HG03460 (cell line): ENCODE measurements around the gene LMNTD1.
A peak's percentile ranks its signal among the peaks of the same experiment; 100 is the strongest.

ENCODE experiments used
- ATAC-seq: cut with Tn5 transposase; IDR thresholded peaks from one replicate; pipeline ENCODE4 v1.9.1; 2021; ENCODE audit not compliant: unreplicated experiment

Gene LMNTD1

DNA sequence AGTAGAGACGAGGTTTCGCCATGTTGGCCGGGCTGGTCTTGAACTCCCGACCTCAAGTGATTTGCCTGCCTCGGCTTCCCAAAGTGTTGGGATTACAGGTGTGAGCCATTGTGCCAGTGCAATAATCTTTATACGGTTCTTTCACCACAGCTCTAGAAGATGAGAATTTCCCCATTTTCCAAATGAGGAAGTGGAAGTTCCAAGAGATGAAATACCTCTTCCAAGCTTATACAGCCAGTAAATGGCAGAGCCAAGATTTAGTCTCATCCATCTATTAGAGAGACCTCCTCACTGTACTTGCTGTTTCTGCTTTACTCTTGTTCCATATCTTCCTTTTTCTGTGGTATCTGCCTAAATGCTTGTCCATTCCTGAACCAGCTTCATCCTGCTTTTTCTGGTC lies 3.1 kb upstream of the LMNTD1 start:
- ATAC-seq: no peak

DNA sequence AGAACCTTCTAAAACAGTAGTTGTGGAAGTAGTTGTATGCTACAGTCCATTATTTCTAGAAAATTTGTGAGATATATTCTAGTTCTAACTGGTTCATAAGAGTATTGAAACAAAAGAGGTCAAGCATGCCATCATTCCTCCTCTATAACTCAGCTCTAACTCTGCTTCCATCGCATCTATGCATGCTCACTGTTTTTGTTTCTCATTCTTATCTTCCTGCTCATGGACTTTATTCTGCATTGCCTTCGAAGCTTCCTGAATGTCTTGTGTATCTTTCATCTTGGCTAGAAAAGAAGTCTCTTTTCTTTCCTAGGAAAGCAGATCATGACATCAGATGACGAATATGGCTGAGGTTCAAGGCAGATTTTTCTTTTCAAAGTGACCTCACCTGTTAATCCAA lies 402 bp downstream of the LMNTD1 start:
- no peak for ATAC-seq

DNA sequence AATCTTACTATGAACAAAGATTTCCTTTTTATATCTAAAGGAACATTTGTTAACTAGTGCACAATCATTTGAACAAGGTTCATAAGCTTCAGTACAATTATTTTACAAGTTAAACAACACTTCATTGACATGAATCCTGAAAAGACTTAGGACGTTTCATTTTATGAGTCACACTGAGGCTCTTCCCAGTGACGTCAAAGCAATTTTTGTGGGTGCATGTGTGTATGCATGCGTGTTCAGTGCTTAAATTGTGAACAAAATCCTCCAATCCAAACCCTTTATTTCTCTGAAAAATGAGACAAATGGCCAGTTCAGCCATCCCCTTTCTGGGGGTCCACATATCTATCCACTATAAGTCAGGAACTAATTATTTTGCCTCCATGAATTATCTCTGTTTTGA lies 2.9 kb downstream of the LMNTD1 start:
- ATAC-seq: no peak

DNA sequence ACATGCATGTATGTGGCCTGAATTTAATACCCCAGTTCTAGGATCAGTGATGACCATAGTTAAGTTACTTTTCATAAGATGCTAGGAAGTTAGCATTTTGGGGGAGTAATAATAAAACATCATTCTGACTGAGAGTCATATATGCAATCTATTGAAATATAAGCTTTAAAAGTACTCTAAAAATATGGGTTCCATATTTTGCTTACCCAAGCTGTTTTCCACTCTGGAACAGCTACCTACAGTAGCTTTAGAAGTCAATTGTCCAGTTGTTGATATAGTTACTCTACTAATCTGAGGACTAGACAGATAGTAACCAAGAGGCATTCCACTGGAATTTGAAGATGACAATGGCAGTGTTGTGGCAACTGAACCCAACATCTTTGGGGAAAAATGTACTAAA lies 4.0 kb downstream of the LMNTD1 start:
- no peak for ATAC-seq

DNA sequence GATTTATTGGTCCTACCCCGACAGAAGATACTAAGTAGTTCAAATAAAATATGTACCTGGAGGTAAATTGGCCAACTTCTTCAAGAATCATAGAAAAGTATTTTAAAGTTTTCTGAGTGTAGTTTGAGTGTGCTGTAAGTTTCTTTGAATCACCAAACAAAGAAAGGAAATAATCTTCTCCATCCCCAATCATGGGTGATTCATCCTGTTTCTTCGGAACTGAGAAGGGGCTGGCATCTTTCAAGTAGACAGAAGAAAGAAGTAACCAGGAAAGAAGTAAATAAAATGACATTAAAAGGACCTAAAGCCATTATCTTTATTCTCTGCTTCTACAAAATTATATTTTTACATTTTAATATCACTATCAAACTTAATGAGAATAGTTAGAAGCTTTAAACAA lies 6.8 kb downstream of the LMNTD1 start:
- no peak for ATAC-seq

DNA sequence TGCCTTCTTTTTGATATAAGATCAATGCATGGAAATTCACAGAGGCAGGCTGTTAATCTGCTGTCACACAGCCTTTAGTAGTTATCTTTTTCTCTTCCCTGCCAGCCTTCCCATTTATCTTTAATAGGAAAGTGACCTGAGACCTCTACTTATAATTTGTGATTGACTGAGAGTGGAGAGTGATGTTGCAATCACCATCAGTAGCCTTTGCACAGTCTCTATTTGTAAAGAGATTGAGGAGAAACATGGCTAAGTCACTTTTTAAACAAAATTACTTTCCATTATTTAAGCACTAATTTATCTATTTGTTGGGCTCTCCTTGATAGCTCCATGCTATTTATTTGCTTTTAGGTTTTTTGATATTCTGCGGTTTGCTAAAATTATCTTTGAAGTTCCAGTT lies 19.9 kb downstream of the LMNTD1 start:
- no peak for ATAC-seq

DNA sequence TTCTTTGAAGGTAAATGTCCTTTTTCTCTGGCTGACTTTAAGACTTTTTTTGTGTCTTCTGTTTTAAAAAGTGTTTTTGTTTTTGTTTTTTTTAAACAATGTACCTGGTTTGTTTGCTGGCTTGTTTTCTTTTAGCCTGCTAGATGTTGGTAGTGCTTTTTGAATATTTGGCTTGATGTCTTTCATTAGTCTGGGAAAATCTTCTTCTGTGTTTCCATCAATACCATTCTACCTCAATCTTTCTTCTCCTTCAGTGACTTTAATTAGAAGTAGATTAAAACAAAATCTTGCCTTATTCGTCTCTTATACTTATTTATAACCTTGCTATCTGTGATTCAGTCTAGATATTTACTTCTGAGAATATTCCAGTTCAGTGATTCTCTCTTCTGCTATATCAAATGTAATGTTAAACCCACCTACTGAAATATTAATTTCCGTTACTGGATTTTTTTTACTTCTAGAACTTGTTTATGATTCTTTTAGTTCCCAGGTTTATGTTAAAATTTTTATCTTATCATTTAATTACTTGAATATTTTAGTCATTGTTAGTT lies 21.5 kb downstream of the LMNTD1 start:
- ATAC-seq: no peak

DNA sequence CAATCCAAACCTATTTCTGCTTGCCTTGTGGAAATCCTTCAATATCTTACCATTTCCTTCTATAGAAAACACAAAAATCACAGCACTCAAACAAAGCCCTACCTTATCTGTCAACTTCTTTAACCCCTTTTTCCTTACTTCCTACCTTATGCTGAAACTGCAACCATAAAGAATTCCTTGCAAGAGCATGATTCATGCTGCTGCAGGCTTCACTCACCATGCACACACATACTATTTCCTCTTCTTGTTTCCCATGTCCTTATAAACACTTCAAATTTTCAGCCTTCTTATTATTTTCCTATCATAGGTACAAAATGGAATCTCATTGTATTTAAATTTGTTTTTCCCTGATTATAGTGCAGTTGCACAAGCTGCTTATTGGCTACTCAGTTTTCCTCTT lies 23.3 kb downstream of the LMNTD1 start:
- ATAC-seq: no peak

DNA sequence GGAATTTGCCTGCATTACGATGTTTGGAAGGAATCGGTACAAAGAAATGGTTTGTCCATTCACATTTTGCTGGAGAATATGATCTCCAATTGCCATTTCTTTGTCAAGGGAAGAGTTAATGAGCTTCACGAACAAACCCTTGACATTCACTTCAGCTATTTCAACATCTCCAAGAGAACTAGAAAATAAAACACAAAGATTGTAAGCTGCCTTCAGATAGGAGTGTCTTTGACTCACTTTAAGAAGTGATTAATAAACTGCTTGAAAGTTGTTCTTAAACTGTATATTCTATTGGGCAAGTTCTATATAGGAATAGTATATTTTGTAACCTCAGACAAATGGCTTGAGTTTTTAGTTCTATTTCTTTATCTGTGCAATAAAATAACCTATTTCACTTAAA lies 26.3 kb downstream of the LMNTD1 start:
- ATAC-seq: no peak

DNA sequence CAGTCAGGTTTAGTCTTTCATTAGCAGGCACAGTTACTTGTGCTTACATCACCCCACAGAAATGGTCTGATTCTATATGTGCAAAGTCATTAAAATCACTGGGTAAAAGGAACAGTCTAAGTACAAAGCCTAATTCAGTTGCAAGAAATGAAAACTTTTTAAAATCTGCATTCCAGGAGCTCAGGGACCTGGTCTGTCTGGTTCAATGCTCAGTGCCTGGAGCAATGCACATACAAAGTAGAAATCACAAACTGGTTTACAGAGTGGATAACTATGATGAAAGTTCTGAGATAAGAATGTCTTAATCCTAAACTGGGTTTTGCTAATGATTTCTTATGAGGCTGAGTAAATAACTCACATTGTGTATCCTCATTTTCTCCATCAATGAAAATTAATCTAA lies 28.7 kb downstream of the LMNTD1 start:
- ATAC-seq: no peak

DNA sequence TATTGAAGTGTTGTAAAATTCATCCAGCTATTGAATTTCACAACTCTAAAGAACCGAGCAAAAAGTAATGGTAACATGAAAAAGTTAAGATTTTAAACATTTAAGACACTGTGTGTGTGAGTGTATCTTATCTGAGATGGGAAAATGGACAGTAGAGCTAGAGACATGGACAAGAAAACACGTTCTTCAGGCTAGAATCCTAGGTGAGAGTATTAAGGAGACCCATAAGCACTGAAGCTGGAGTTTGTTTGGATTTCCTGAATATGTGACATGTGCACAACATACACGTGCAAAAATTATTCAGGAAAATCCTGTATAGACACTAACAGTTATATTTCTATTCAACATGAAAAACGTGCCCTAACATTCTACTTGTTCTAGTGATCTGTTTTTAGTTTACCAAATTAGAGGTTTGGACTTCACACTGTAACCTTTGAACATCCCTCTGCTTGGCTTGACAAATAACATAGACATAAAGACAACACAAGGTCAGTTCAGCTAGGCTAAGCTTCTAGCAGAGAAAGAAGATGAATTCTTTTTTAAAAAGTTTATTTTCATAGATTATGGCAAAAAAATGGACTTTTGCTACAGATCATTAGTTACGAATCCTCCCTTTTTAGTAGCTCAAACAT lies 31.3 kb downstream of the LMNTD1 start:
- ATAC-seq: no peak

DNA sequence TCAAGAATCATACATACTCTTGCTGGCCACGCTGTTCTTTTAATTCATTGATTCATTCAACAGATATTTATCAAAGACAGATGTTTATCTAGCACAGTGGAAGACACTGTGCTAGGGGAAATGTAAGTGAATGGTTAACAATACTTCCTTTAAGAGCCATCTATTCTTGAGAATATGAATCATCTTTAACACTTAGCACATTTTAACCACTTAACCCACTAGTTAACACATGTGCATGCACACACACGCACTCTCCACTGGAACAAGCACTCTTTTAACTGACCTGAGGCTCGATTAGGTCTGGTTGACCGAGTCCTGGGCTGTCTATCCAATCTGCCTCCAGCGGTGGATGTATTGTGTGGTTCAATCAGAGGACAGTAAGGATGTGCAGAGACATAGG lies 34.6 kb downstream of the LMNTD1 start:
- ATAC-seq: peak; percentile 95

DNA sequence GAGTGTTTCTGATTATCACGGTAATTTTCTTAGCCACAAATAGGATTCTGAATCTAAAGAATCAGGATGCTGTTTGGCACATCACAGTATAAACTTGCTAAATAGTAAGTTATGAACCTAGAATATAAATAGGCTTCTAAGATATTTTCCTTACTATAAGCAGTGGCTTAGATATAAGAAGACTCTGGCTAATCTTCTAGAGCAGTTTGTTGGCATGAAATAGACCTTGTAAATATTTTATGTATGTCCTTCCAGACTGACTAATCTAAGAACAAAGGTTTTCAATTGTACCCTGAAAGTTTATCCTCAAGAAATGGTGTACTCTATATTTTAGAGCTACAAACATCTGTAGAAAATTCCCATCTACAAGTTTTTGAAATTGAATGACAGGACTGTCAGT lies 48.3 kb downstream of the LMNTD1 start:
- no peak for ATAC-seq

DNA sequence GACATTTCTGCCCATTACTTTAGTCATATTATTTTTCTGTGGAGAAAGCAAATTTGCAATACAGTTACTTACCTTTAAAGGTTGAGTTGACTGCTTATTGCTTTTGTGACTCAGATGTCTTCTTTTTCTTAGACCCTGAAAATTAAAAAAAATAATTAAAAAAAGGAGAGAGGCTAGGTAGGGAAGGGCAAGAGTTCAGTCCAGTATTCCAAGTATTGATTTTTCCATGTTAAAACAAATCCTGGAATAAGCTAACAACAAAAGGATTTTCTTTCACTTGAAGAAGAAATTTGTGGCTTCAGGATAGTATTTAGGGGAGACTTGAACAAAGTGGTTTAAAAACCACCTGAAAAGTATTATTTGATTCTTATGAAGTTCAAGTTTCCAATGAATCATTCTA lies 49.4 kb downstream of the LMNTD1 start:
- ATAC-seq: no peak

DNA sequence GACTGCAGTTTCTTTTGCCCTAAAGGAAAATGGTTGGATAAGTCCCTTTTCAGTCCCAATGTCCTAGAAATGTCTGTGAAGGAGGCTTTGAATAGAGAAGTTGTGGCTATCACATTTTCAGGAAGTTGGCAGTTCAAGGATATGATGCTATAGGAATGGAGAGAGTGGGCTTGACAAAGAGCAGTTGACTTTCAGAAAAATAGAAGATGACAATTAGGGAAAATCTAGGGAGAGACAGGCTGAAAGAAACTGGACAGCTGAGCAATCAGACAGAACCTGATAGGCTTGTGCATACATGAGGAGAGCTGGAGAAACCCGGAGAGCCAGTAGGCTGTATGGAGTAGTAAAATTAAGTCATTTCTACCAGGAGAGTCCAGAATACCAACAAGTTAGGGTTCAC lies 50.5 kb downstream of the LMNTD1 start:
- no peak for ATAC-seq

DNA sequence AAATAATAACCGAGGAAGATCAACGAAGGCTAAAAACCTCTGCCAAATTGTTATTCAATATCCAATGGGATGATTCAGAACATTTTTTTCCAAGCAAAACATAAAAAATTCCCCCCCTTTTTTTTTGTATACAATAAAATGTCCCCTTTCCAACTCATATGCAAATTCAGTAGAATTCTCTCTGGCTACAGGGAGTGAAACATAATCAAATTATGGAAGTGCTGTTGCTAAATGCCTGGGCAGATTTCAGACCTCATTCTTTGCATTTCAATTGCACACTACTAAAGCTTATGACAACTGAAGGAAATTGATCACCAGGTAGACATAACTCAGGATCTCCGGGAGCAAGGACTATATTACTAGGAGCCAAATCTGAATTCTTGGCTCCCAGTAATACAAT lies 51.0 kb downstream of the LMNTD1 start:
- ATAC-seq: no peak

DNA sequence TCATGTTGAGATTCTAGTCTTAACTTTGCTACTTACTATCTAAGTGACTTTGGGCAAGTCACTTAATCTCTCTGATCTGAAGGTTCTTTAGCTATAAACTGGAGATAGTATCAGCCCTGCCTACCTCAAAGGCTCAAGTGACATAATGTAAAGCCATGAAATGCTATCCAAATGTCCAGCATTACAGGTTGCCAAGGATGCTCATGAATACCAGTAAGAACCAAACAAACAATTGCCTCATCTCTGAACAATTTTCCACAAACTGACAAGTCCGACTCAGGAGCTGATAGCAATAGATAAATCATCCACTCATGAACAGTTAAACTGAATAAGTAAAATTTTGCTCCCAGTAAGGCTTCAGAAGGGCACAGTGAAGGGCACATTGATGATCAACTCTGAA lies 51.5 kb downstream of the LMNTD1 start:
- no peak for ATAC-seq

DNA sequence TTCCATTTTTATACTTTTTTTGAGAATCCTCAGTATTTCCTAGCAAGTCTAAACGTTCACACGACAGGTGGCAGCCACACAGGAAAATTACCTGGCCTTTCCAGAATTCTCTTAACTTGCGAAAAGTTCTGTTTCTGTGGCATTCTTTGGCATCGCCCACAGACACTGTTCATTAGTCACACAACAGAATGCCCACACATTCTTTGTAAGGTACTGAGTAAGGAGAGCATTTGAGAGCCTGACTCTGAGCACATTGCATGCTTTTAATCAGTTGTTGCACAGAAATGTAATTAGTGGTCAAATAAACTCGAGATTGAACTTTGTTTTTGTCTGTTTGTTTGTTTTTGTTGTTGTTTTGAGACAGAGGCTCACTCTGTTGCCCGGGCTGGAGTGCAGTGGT lies 52.4 kb downstream of the LMNTD1 start:
- ATAC-seq: no peak

DNA sequence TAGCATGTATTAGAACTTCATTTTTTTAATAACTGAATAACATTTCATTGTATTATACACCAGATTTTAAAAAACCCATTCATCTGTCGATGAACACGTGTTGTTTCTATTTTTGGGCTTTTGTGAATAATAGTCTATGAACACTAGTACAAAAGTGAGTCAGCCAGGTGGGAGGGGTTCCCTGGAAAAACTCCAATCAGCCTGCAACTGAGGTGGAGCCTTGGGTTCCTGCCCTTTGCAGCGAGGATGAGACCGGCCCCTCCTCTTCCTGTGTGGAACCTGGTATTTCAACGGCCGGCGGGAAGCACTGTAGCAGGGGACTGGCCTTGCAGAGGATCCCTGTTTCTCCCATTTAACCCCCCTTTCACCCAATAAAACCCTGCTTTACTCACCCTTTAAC lies 56.1 kb downstream of the LMNTD1 start:
- ATAC-seq: no peak

DNA sequence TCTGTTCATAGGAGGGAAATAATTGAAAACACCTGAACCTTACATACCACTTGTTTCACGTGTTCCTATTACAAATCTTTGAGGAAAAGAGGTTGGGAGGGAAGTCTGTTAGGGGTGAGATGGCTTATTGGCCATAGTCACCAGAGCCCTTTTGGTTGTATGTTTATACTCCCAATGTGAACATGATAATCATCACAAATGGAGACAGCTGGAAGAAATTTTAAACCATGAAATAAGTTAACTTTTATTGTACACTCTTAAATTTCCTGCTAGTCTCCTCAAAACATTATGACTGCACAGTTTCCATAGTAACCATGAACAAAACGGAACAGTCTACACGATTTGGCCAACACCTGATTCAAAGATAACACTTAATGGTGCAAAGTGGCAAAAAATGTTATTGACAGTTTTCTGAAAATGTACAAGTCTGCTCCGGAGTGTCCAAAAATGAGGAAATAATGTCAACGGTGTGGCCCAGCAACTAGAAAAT lies 56.9 kb downstream of the LMNTD1 start:
- ATAC-seq: no peak

DNA sequence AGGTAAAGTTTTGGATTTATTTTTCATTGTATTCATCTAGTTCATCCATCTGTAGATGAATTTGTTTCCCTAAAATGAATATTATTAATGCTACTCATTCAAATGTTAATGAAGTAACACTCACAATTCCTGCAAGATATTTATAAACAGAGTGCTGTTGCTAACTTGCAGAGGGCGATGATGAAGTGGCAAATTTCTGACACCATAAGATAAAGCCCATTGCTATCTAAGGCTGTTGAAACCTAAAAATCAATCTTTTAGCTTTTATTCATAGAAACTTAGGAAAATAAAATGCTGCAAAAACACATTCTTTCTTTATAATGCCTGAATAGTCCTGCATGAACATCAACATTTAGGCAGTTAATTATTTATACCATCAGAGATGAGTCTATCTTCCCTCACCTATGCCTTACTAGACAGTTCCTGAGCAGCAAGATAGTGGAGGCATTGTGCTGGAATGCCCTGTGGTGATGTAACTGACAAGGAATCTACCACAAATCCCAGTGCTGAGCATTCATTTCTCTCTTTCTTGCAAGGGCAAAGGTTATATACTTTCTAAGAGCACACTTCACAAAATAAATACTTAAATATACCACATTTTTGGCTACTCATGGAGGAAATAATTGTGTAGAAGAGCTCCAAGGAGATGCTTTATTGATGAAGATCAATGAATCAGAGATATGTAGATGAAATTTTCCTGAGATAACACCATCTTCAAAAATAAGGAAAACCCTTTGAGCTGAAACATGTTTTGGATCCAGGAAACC lies 57.6 kb downstream of the LMNTD1 start:
- ATAC-seq: no peak

DNA sequence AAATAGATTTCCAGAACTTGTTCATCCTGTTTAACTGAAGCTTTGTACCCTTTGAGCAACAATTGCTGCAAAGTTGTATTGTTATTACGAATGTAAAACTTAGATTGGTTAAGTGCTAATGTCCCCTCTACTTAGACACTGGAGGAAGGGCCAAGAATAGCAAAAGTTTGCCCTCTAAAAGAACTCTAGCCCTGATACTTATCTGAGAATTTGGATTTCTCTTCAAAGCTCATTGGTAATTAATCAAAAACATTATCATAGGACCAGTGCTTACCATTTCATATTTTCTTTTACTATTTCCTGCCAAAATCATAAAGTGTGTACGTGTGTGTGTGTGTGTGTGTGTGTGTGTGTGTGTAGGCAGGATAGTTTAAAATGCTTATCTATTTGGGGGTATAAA lies 58.2 kb downstream of the LMNTD1 start:
- ATAC-seq: no peak

DNA sequence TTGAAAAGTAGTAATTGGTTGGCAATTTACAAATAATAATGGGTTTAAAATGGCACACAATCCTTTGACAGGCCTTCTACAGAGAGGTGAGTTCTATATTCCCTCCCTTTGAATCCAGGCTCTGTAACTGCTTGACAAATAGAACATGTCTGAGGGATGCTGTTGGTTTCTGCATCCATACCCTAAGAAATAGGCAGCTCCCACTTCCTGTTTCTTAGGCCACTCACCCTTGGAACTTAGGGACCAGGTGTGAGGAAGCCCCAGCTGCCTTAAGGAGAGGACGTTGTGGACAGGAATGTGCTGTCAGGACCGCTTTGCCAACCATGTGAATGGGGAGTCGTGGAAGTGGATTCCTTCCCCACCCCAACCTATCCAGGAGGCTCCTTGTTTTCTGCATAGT lies 59.4 kb downstream of the LMNTD1 start:
- ATAC-seq: no peak
